Measurements from ENCODE around the gene OLR1. TPM values are rescaled to one million over a fixed set of nuclear protein-coding genes. Genes with fewer than 3 reads are reported as not detected.

The OLR1 gene
- total and polyA plus RNA-seq, 2 of the 4 experiments (the other 2 are of a cell fraction): 3.2 to 4.1 TPM

DNA sequence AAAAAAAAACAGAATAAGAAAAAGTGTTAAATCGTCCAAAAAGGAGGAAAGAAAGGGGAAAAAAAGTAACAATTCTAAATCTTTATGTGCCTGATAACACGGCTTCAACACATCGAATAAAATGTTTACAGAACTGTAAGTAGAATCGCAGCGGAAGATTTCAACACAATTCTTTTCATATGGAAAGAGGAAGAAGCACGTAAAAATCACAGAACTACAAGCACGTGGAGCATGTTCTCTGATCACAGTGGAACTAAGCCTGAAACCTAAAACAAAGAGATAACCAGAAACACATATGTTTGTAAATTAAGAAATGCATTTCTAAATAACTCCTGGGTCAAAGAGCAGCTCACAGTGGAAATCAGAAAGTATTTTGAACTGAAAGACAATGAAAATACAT, 50.7 kb downstream of the OLR1 start:
- TF ChIP-seq POLR2A (IDR thresholded peaks at IDR 0.05; ENCODE audit: low read depth, low read length) (no peak), RCOR1 (IDR thresholded peaks at IDR 0.05; ENCODE audit: insufficient replicate concordance, low read length) (no peak), MAFK (IDR thresholded peaks at IDR 0.05; ENCODE audit: low read depth, low read length) (no peak), RAD21 (IDR thresholded peaks at IDR 0.05; ENCODE audit: low read length) (no peak), CEBPB (IDR thresholded peaks at IDR 0.05; ENCODE audit: low read depth, low read length) (no peak)
- Histone ChIP-seq H3K4ac (ENCODE audit: low read depth, low read length) (no peak overlapping the region), H2BK5ac (ENCODE audit: low read depth, low read length, poor library complexity, severe bottlenecking) (no peak overlapping the region), H3K4me2 (ENCODE audit: low read depth, low read length) (no peak overlapping the region), H3K36me3 (ENCODE audit: control insufficient read depth, insufficient read depth, low read length) (no peaks in the 10 kb centered on the region), H3K56ac (ENCODE audit: extremely low read depth, insufficient read depth, low read length) (no peak overlapping the region), H3K4me3 (ENCODE audit: insufficient read depth, low read depth, low read length) (no peak overlapping the region), H3K9me1 (ENCODE audit: insufficient read depth, low read length) (no peaks in the 10 kb centered on the region), H3K9ac (ENCODE audit: low read depth, low read length) (no peak overlapping the region), H2AFZ (replicated peaks; ENCODE audit: low read length, poor library complexity) (no peak overlapping the region), H4K5ac (ENCODE audit: low read depth, low read length) (no peak overlapping the region), H4K8ac (ENCODE audit: low read depth in 2 of 2, low read length in 2 of 2) (no peak overlapping the region), H4K91ac (ENCODE audit: insufficient read depth, low read depth, low read length) (no peak overlapping the region), H3K27me3 (ENCODE audit: control insufficient read depth, insufficient read depth, low read length) (no peaks in the 10 kb centered on the region), H2BK15ac (ENCODE audit: low read depth, low read length) (no peak overlapping the region), H3K23ac (ENCODE audit: low read depth, low read length) (no peak overlapping the region), H2AK5ac (ENCODE audit: low read depth, low read length) (no peak overlapping the region), H2BK20ac (ENCODE audit: low read depth, low read length) (no peak overlapping the region), H2BK120ac (ENCODE audit: low read depth, low read length) (no peak overlapping the region), H3K79me1 (ENCODE audit: low read depth in 1 of 2, low read length in 2 of 2) (no peaks in the 10 kb centered on the region), H3K4me1 (ENCODE audit: control insufficient read depth, insufficient read depth, low read length) (no peaks in the 10 kb centered on the region), H3K27ac (ENCODE audit: insufficient read depth, low read length) (no peak overlapping the region), H3K9me3 (ENCODE audit: control insufficient read depth, insufficient read depth, low read length) (no peaks in the 10 kb centered on the region), H2AK9ac (replicated peaks; ENCODE audit: low read depth, low read length, poor library complexity) (no peak overlapping the region), H3K14ac (replicated peaks; ENCODE audit: low read depth, low read length) (no peak overlapping the region), H4K20me1 (ENCODE audit: insufficient read depth, low read length) (no peaks in the 10 kb centered on the region), H3K18ac (ENCODE audit: low read depth, low read length) (no peak overlapping the region)
- DNase-seq: no peak
- intact Hi-C loops (cut with micrococcal nuclease): no loop called here
- CTCF ChIA-PET: no interaction called here
- no peak for ATAC-seq (ENCODE audit: low read depth)
- dilution Hi-C loops (cut with HindIII; ENCODE audit: low sequenced_read_pairs, unreplicated experiment): no loop called here
- POLR2A ChIA-PET (ENCODE audit: unreplicated experiment): no interaction called here
- no CpG with 5 or more reads among the region's 7 CpGs for WGBS, 2 experiments (ENCODE audit: extremely low coverage in 2 of 2, insufficient read length in 1 of 2)
- in situ Hi-C loops (cut with MboI; ENCODE audit: low sequenced_read_pairs): no loop called here
- no TSS peak for BruUV-seq (replicated peaks)

All from IMR-90 (cell line).